ENCODE data around the gene AFG1L.

The AFG1L gene

GRCh38 chr6:108561742-108562502, 267.1 kb downstream of the AFG1L start:
- no peak for DNase-seq (ENCODE audit: low spot score in 2 of 2)
- in situ Hi-C loops (cut with MboI; ENCODE audit: low sequenced_read_pairs): no loop called here
- H3K36me3 ChIP-seq (replicated peaks): peaks cover 22% of the 10 kb centered on the region
- H3K9me3 ChIP-seq: no peaks in the 10 kb centered on the region
- no peak overlapping the region for H3K4me3 ChIP-seq
- no peaks in the 10 kb centered on the region for H3K27me3 ChIP-seq (ENCODE audit: low read depth)
- peaks cover 15% of the 10 kb centered on the region for H3K4me1 ChIP-seq

GRCh38 chr6:108562503-108562993, 267.7 kb downstream of the AFG1L start:
- in situ Hi-C loops (cut with MboI; ENCODE audit: low sequenced_read_pairs): no loop called here
- Histone ChIP-seq H3K27me3 (ENCODE audit: low read depth) (no peaks in the 10 kb centered on the region), H3K36me3 (replicated peaks) (peaks cover 26% of the 10 kb centered on the region), H3K4me1 (peaks cover 9% of the 10 kb centered on the region), H3K4me3 (no peak overlapping the region), H3K9me3 (no peaks in the 10 kb centered on the region)
- DNase-seq (ENCODE audit: low spot score in 2 of 2): peak in 1 of 2 experiments; percentile 37

GRCh38 chr6:108563292-108563691, 268.4 kb downstream of the AFG1L start:
- H3K36me3 ChIP-seq (replicated peaks): peaks cover 26% of the 10 kb centered on the region
- no peaks in the 10 kb centered on the region for H3K27me3 ChIP-seq (ENCODE audit: low read depth)
- no peak overlapping the region for H3K4me3 ChIP-seq
- in situ Hi-C loops (cut with MboI; ENCODE audit: low sequenced_read_pairs): no loop called here
- DNase-seq (ENCODE audit: low spot score in 2 of 2): no peak
- no peaks in the 10 kb centered on the region for H3K9me3 ChIP-seq
- H3K4me1 ChIP-seq: peaks cover 9% of the 10 kb centered on the region; the same call in 1 of the 2 replicates

- Histone ChIP-seq H3K4me1 (peaks cover 9% of the 10 kb centered on the region; the same call in 1 of the 2 replicates), H3K27me3 (ENCODE audit: low read depth) (no peaks in the 10 kb centered on the region), H3K4me3 (no peak overlapping the region), H3K36me3 (replicated peaks) (peaks cover 31% of the 10 kb centered on the region), H3K9me3 (no peaks in the 10 kb centered on the region)
- no peak for DNase-seq (ENCODE audit: low spot score in 2 of 2)
- in situ Hi-C loops (cut with MboI; ENCODE audit: low sequenced_read_pairs): no loop called here
Measured at GRCh38 chr6:108564178-108564577, 269.3 kb downstream of the AFG1L start.

GRCh38 chr6:108565091-108565766, 270.4 kb downstream of the AFG1L start:
- Histone ChIP-seq H3K36me3 (replicated peaks) (peaks cover 36% of the 10 kb centered on the region), H3K27me3 (ENCODE audit: low read depth) (no peaks in the 10 kb centered on the region), H3K4me3 (no peak overlapping the region), H3K4me1 (peaks cover 9% of the 10 kb centered on the region; the same call in 1 of the 2 replicates), H3K9me3 (no peaks in the 10 kb centered on the region)
- DNase-seq (ENCODE audit: low spot score in 2 of 2): no peak
- in situ Hi-C loops (cut with MboI; ENCODE audit: low sequenced_read_pairs): no loop called here

GRCh38 chr6:108565893-108566292, 271.0 kb downstream of the AFG1L start:
- no peak overlapping the region for H3K4me3 ChIP-seq
- in situ Hi-C loops (cut with MboI; ENCODE audit: low sequenced_read_pairs): no loop called here
- peaks cover 9% of the 10 kb centered on the region; the same call in 1 of the 2 replicates for H3K4me1 ChIP-seq
- DNase-seq (ENCODE audit: low spot score in 2 of 2): no peak
- no peaks in the 10 kb centered on the region for H3K27me3 ChIP-seq (ENCODE audit: low read depth)
- H3K9me3 ChIP-seq: no peaks in the 10 kb centered on the region
- peaks cover 41% of the 10 kb centered on the region for H3K36me3 ChIP-seq (replicated peaks)

GRCh38 chr6:108566406-108566805, 271.6 kb downstream of the AFG1L start:
- H3K27me3 ChIP-seq (ENCODE audit: low read depth): no peaks in the 10 kb centered on the region
- in situ Hi-C loops (cut with MboI; ENCODE audit: low sequenced_read_pairs): no loop called here
- H3K36me3 ChIP-seq (replicated peaks): peaks cover 46% of the 10 kb centered on the region
- no peaks in the 10 kb centered on the region for H3K9me3 ChIP-seq
- DNase-seq (ENCODE audit: low spot score in 2 of 2): no peak
- no peak overlapping the region for H3K4me3 ChIP-seq
- peaks cover 9% of the 10 kb centered on the region; the same call in 1 of the 2 replicates for H3K4me1 ChIP-seq

GRCh38 chr6:108568101-108568500, 273.2 kb downstream of the AFG1L start:
- Histone ChIP-seq H3K4me3 (no peak overlapping the region), H3K4me1 (peaks cover 5% of the 10 kb centered on the region; the same call in 1 of the 2 replicates), H3K36me3 (replicated peaks) (peaks cover 34% of the 10 kb centered on the region), H3K9me3 (no peaks in the 10 kb centered on the region), H3K27me3 (ENCODE audit: low read depth) (no peaks in the 10 kb centered on the region)
- in situ Hi-C loops (cut with MboI; ENCODE audit: low sequenced_read_pairs): no loop called here
- DNase-seq (ENCODE audit: low spot score in 2 of 2): no peak

GRCh38 chr6:108568551-108569305, 273.9 kb downstream of the AFG1L start:
- in situ Hi-C loops (cut with MboI; ENCODE audit: low sequenced_read_pairs): no loop called here
- H3K36me3 ChIP-seq (replicated peaks): peaks cover 32% of the 10 kb centered on the region
- H3K27me3 ChIP-seq (ENCODE audit: low read depth): no peaks in the 10 kb centered on the region
- H3K4me3 ChIP-seq: no peak overlapping the region
- no peak for DNase-seq (ENCODE audit: low spot score in 2 of 2)
- no peaks in the 10 kb centered on the region for H3K9me3 ChIP-seq
- H3K4me1 ChIP-seq: peaks cover 5% of the 10 kb centered on the region; the same call in 1 of the 2 replicates

GRCh38 chr6:108570517-108570916, 275.7 kb downstream of the AFG1L start:
- Histone ChIP-seq H3K4me1 (no peaks in the 10 kb centered on the region), H3K27me3 (ENCODE audit: low read depth) (no peaks in the 10 kb centered on the region), H3K36me3 (replicated peaks) (peaks cover 27% of the 10 kb centered on the region), H3K4me3 (no peak overlapping the region), H3K9me3 (no peaks in the 10 kb centered on the region)
- in situ Hi-C loops (cut with MboI; ENCODE audit: low sequenced_read_pairs): no loop called here
- DNase-seq (ENCODE audit: low spot score in 2 of 2): no peak

GRCh38 chr6:108574457-108575141, 279.7 kb downstream of the AFG1L start:
- DNase-seq (ENCODE audit: low spot score in 2 of 2): no peak
- H3K4me1 ChIP-seq: peaks cover 9% of the 10 kb centered on the region
- no peaks in the 10 kb centered on the region for H3K9me3 ChIP-seq
- H3K4me3 ChIP-seq: no peak overlapping the region
- peaks cover 14% of the 10 kb centered on the region for H3K36me3 ChIP-seq (replicated peaks)
- H3K27me3 ChIP-seq (ENCODE audit: low read depth): no peaks in the 10 kb centered on the region
- in situ Hi-C loops (cut with MboI; ENCODE audit: low sequenced_read_pairs): no loop called here

All from HAP-1 (cell line).